Hematopoietic multipotent progenitor cell treated with erythropoietin and hydrocortisone succinate and interleukin-3 and kit ligand, for 15 days (in vitro differentiated cells): ENCODE results near the gene TUBB8B.
"Not testable (repeated sequence)": the region's sequence is repeated elsewhere in the genome, so short reads cannot be mapped to it uniquely, and the experiment has no call there.

ENCODE experiments used
- DNase-seq: peaks from one replicate; pipeline ENCODE4 v3.0.0-alpha.2; 2015; ENCODE audit warnings: low spot score

Gene TUBB8B

DNA sequence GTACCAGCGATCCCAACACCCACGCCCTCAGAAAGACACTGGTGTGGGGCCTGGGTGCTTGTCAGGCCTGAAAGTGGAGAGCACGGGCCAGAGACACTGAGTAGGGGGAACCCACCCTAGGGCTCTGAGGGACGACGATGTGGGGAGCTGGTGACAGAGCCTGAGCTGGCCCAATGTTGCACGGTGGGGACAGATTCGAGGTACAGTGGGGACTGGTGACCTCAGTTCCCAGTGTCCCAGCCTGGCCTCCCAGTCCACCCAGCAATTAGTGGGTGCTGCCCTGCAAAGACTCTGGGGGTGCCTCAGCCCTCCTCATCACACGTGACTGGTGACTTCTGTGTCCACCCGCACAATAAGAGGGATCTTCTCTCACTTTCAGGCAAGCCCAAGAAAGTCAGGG lies 36.6 kb downstream of the TUBB8B start:
- DNase-seq, result not testable (repeated sequence)

DNA sequence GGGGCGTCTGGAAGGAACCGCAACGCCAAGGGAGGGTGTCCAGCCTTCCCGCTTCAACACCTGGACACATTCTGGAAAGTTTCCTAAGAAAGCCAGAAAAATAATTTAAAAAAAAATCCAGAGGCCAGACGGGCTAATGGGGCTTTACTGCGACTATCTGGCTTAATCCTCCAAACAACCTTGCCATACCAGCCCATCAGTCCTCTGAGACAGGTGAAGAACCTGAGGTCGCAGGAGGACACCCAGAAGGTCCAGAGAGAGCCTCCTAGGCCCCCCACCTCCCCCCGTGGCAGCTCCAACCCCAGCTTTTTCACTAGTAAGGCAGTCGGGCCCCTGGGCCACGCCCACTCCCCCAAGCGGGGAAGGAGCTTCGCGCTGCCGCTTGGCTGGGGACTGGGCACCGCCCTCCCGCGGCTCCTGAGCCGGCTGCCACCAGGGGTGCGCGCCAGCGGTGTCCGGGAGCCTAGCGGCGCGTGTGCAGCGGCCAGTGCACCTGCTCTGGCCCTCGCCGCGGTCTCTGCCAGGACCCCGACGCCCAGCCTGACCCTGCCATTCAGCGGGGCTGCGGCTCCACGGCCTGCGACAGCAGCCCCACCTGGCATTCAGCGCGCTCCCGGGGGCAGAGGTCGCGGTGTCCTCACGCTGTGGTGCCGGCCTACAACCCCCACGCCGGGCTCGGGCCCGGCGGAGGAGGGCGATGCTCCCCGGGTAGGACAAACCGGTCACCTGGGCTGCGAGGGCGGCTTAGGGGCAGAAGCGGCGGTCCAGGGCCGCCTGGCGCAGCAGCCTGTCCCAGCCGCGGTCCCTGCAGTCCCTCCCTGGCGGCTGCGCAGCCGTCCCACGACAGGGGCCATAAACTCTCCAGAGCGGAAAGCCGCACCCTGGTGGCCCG lies 37.8 kb downstream of the TUBB8B start:
- DNase-seq, result not testable (repeated sequence)

DNA sequence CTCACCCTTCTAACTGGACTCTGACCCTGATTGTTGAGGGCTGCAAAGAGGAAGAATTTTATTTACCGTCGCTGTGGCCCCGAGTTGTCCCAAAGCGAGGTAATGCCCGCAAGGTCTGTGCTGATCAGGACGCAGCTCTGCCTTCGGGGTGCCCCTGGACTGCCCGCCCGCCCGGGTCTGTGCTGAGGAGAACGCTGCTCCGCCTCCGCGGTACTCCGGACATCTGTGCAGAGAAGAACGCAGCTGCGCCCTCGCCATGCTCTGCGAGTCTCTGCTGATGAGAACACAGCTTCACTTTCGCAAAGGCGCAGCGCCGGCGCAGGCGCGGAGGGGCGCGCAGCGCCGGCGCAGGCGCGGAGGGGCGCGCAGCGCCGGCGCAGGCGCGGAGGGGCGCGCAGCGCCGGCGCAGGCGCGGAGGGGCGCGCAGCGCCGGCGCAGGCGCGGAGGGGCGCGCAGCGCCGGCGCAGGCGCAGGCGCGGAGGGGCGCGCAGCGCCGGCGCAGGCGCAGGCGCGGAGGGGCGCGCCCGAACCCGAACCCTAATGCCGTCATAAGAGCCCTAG lies 38.7 kb downstream of the TUBB8B start:
- not testable (repeated sequence) for DNase-seq

DNA sequence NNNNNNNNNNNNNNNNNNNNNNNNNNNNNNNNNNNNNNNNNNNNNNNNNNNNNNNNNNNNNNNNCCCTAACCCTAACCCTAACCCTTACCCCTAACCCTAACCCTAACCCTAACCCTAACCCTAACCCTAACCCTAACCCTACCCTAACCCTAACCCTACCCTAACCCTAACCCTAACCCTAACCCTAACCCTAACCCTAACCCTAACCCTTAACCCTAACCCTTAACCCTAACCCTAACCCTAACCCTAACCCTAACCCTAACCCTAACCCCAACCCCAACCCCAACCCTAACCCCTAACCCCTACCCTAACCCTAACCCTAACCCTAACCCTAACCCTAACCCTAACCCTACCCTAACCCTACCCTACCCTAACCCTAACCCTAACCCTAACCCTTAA lies 39.5 kb downstream of the TUBB8B start:
- not testable (repeated sequence) for DNase-seq
